Ascending aorta (tissue), 2 donors: Measurements from ENCODE around the gene CFAP52. TPM values are rescaled to one million over a fixed set of nuclear protein-coding genes. Genes with fewer than 3 reads are reported as not detected.
"Not testable (repeated sequence)": the region's sequence is repeated elsewhere in the genome, so short reads cannot be mapped to it uniquely, and the experiment has no call there.

Experiments
- DNase-seq, 2 donors: peaks; one replicate each; pipeline ENCODE4 v3.0.0-alpha.2; 2019; ENCODE audit warnings: low spot score in 2 of 2
- H3K27ac ChIP-seq, 2 donors: fragments of 200-600 bp; sonication (generic); one replicate each; pipeline ENCODE4 v1.5.1; 2016 to 2017; ENCODE audit warnings: mild to moderate bottlenecking in 1 of 2
- H3K27me3 ChIP-seq: fragments of 200-600 bp; sonication (generic); one replicate; pipeline ENCODE4 v1.5.1; 2017
- H3K36me3 ChIP-seq, 2 donors: fragments of 200-600 bp; sonication (generic); one replicate each; pipeline ENCODE4 v1.5.1; 2016
- H3K4me1 ChIP-seq, 2 donors: fragments of 200-600 bp; sonication (generic); one replicate each; pipeline ENCODE4 v1.5.1; 2016 to 2017; ENCODE audit warnings: mild to moderate bottlenecking in 1 of 2
- H3K4me3 ChIP-seq, 2 donors: fragments of 200-600 bp; sonication (generic); one replicate each; pipeline ENCODE4 v1.5.1; 2016 to 2017; ENCODE audit warnings: mild to moderate bottlenecking in 1 of 2
- H3K9me3 ChIP-seq, 2 donors: fragments of 200-600 bp; sonication (generic); one replicate each; pipeline ENCODE4 v1.5.1; 2016
- CTCF ChIP-seq, 3 experiments: fragments of 200-600 bp in 2 of 3; fragments of 450-650 bp in 1 of 3; sonication (generic) in 2 of 3; IDR thresholded peaks; one replicate each; pipeline ENCODE4 v1.5.1; 2016 to 2019; ENCODE audit warnings: antibody characterized with exemption in 3 of 3, mild to moderate bottlenecking in 1 of 3, moderate library complexity in 1 of 3
- intact Hi-C: fragments of 100-400 bp; cut with DNase I; formaldehyde crosslinking; loops from one replicate; pipeline ENCODE4 v1.15.1; 2023
- total RNA-seq: library from RNA; depleted of rRNA; stranded (reverse); fragments of >200 nt; gene quantifications from one replicate; pipeline ENCODE4 v1.1.0, GENCODE V29; 2016

Gene CFAP52
- total RNA-seq, 1 donor from 2014 or later = not detected

DNA sequence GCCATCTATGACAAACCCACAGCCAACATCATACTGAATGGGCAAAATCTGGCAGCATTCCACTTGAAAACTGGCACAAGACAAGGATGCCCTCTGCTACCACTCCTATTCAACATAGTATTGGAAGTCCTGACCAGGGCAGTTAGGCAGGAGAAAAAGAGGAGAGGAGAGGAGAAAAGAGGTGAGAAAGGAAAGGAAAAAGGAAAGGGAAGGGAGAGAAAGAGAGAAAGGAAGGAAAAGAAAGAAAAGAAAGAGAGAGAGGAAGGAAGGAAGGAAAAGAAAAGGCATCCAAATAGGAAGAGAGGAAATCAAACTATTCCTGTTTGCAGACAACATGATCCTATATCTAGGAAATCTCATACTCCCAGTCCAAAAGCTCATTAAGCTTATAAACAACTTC lies 12.3 kb upstream of the CFAP52 start:
- no peaks in the 10 kb centered on the region for H3K27me3 ChIP-seq
- no peak for TF ChIP-seq CTCF (IDR thresholded peaks at IDR 0.05)
- intact Hi-C loops = no loop called here

DNA sequence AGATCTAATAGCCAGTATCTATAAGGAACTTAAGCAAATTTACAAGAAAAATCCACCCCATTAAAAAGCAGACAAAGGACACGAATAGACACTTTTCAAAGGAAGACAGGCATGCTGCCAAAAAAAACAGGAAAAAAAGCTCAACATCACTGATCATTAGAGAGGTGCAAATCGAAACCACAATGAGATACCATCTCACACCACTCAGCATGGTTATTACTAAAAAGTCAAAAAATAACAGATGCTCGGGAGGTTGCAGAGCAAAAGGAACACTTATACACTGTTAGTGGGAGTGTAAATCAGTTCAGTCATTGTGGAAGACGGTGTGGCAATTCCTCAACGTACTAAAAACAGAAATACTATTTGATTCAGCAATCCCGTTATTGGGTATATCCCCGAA lies 10.4 kb upstream of the CFAP52 start:
- Histone ChIP-seq H3K4me1 (no peaks in the 10 kb centered on the region), H3K4me3 (no peak overlapping the region), H3K9me3 (no peaks in the 10 kb centered on the region), H3K36me3 (peaks cover 24 to 42% of the 10 kb centered on the region in 2 donors), H3K27ac (no peak overlapping the region), H3K27me3 (no peaks in the 10 kb centered on the region)
- intact Hi-C loops = no loop called here
- no peak for DNase-seq
- TF ChIP-seq CTCF (IDR thresholded peaks at IDR 0.05) = no peak

More for the DNA sequence above, 12.3 kb upstream of the CFAP52 start:
- Histone ChIP-seq H3K4me3 (no peak overlapping the region), H3K27ac (no peak overlapping the region), H3K4me1 (no peaks in the 10 kb centered on the region), H3K36me3 (peaks cover 20 to 31% of the 10 kb centered on the region in 2 donors), H3K9me3 (no peaks in the 10 kb centered on the region)
- no peak for DNase-seq

- DNase-seq, H3K27ac ChIP-seq, H3K27me3 ChIP-seq, H3K4me1 ChIP-seq, H3K9me3 ChIP-seq, intact Hi-C loops, H3K4me3 ChIP-seq: not testable (repeated sequence)
- peaks cover 24 to 40% of the 10 kb centered on the region in 2 donors for H3K36me3 ChIP-seq
Observed at GRCh38 chr17:9566739-9567138, 9.7 kb upstream of the CFAP52 start.

GRCh38 chr17:9568004-9568403 lies 8.4 kb upstream of the CFAP52 start:
- Histone ChIP-seq H3K27me3 (no peaks in the 10 kb centered on the region), H3K9me3 (no peaks in the 10 kb centered on the region), H3K4me1 (no peaks in the 10 kb centered on the region), H3K36me3 (peaks cover 24 to 37% of the 10 kb centered on the region in 2 donors), H3K4me3 (no peak overlapping the region), H3K27ac (no peak overlapping the region)
- DNase-seq = no peak
- TF ChIP-seq CTCF (IDR thresholded peaks at IDR 0.05) = no peak
- intact Hi-C loops = no loop called here

DNA sequence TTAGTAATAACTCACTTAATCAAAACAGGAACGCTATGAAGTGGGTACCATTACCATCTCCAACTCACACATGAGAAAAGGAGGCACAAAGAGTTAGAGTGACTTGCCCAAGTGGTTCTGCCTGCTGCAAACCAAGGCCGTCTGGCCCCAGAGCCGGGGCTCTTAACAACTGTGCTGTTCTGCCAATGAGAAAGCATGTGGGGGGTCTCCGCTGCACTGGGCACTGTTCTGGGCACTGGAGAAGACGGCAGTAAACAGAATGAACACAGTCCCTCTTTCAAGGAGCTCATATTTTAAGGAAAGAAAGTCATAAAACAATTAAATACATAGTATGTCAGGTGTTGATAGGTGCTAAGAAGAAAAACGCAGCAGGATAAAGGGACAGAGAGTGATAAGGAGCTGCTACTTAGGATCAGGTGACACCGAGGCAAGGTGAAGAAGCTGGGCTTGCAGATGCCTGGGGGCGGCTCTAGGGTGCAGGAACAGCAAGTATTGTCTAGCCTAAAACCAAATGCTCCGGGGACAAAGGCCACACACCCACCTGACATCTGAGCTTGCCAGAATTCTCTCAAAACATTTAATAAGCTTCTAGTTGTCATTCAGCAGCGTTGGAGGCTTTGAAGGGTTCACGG lies 7.4 kb upstream of the CFAP52 start:
- no peak for DNase-seq
- H3K4me1 ChIP-seq = no peaks in the 10 kb centered on the region
- H3K4me3 ChIP-seq = no peak overlapping the region
- TF ChIP-seq CTCF (IDR thresholded peaks at IDR 0.05) = no peak
- H3K36me3 ChIP-seq = peaks cover 24 to 37% of the 10 kb centered on the region in 2 donors
- H3K27me3 ChIP-seq = no peaks in the 10 kb centered on the region
- no peak overlapping the region for H3K27ac ChIP-seq
- no peaks in the 10 kb centered on the region for H3K9me3 ChIP-seq
- intact Hi-C loops = no loop called here

DNA sequence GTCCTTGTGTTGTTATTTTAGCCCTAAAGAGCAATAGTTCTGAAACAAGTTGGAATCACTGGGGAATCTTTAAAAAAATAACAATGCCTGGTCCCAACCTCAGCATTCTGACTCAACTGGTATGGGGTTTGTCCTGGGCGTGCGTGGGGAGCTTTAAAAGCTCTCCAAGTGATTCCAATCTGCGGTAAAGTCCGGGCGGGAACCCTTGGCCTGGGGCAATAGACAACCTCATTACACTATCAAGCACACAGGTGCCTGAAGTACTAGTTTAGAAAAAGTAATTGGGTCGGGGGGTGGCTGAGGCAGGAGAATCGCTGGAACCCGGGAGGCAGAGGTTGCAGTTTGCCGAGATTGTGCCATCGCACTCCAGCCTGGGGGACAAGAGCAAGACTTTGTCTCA lies 5.2 kb upstream of the CFAP52 start:
- TF ChIP-seq CTCF (IDR thresholded peaks at IDR 0.05) = no peak
- Histone ChIP-seq H3K36me3 (peaks cover 24 to 36% of the 10 kb centered on the region in 2 donors), H3K4me1 (no peaks in the 10 kb centered on the region), H3K27ac (no peak overlapping the region), H3K9me3 (no peaks in the 10 kb centered on the region), H3K4me3 (no peak overlapping the region), H3K27me3 (no peaks in the 10 kb centered on the region)
- DNase-seq = no peak
- intact Hi-C loops = no loop called here
